Adipocyte (in vitro differentiated cells): ENCODE data around the gene NBPF14.
"Not testable (repeated sequence)": the region's sequence is repeated elsewhere in the genome, so short reads cannot be mapped to it uniquely, and the experiment has no call there.

Source experiments
- DNase-seq: peaks from one replicate; pipeline ENCODE4 v3.0.0-alpha.2; 2015; ENCODE audit warnings: low read depth
- H3K27me3 ChIP-seq: replicated peaks from 2 replicates; pipeline ENCODE4 v1.7.0; 2013; ENCODE audit warnings: mild to moderate bottlenecking, low read length, moderate library complexity; ENCODE audit not compliant: control insufficient read depth, insufficient read depth
- H3K36me3 ChIP-seq: 2 replicates; pipeline ENCODE4 v1.7.0; 2013; ENCODE audit warnings: low read length, mild to moderate bottlenecking, moderate library complexity; ENCODE audit not compliant: control insufficient read depth, insufficient read depth, severe bottlenecking
- H3K4me1 ChIP-seq: 2 replicates; pipeline ENCODE4 v1.7.0; 2013; ENCODE audit warnings: mild to moderate bottlenecking, low read length, moderate library complexity; ENCODE audit not compliant: control insufficient read depth, insufficient read depth
- H3K4me3 ChIP-seq: 2 replicates; pipeline ENCODE4 v1.7.0; 2013; ENCODE audit warnings: mild to moderate bottlenecking, low read length, moderate library complexity
- H3K9ac ChIP-seq: 2 replicates; pipeline ENCODE4 v1.7.0; 2013; ENCODE audit warnings: mild to moderate bottlenecking, low read length, moderate library complexity
- H3K9me3 ChIP-seq: 2 replicates; pipeline ENCODE4 v1.7.0; 2013; ENCODE audit warnings: mild to moderate bottlenecking, low read length, moderate library complexity; ENCODE audit not compliant: control insufficient read depth

NBPF14 gene, protein sequence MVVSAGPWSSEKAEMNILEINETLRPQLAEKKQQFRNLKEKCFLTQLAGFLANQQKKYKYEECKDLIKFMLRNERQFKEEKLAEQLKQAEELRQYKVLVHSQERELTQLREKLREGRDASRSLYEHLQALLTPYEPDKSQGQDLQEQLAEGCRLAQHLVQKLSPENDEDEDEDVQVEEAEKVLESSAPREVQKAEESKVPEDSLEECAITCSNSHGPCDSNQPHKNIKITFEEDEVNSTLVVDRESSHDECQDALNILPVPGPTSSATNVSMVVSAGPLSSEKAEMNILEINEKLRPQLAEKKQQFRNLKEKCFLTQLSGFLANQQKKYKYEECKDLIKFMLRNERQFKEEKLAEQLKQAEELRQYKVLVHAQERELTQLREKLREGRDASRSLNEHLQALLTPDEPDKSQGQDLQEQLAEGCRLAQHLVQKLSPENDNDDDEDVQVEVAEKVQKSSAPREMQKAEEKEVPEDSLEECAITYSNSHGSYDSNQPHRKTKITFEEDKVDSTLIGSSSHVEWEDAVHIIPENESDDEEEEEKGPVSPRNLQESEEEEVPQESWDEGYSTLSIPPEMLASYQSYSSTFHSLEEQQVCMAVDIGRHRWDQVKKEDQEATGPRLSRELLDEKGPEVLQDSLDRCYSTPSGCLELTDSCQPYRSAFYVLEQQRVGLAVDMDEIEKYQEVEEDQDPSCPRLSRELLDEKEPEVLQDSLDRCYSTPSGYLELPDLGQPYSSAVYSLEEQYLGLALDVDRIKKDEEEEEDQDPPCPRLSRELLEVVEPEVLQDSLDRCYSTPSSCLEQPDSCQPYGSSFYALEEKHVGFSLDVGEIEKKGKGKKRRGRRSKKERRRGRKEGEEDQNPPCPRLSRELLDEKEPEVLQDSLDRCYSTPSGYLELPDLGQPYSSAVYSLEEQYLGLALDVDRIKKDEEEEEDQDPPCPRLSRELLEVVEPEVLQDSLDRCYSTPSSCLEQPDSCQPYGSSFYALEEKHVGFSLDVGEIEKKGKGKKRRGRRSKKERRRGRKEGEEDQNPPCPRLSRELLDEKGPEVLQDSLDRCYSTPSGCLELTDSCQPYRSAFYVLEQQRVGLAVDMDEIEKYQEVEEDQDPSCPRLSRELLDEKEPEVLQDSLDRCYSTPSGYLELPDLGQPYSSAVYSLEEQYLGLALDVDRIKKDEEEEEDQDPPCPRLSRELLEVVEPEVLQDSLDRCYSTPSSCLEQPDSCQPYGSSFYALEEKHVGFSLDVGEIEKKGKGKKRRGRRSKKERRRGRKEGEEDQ (N-terminal part only)

GRCh38 chr1:148595911-148596310 lies at the start of gene NBPF14:
Gene NBPF14 (minus strand): TSS chr1:148596011. CDS start chr1:148595717, 294 bp downstream.
- not testable (repeated sequence) for H3K4me3 ChIP-seq, H3K36me3 ChIP-seq, H3K9me3 ChIP-seq, DNase-seq, H3K27me3 ChIP-seq, H3K9ac ChIP-seq, H3K4me1 ChIP-seq

DNA sequence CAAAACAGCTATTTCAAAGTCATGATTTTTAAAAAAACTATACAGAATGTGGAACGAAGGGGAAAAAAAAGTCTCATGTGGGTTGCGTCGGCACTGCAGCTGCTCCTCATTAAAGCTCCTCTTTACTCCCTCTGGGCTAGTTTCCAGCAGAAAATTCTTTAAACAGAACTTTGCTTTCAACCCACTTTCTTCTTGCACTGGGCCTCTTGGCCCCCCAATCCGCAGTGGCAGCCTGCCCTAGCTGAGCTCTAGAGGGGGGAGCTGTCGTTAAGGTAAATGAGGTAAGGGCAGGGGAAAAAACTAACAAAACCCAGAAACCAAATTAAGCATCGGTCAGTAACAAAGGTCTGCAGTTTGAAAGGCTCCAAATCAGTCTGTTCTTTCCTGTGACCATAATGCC lies 29.6 kb upstream of the NBPF14 start:
- DNase-seq, H3K4me3 ChIP-seq, H3K9me3 ChIP-seq, H3K9ac ChIP-seq, H3K36me3 ChIP-seq, H3K27me3 ChIP-seq, H3K4me1 ChIP-seq: not testable (repeated sequence)

DNA sequence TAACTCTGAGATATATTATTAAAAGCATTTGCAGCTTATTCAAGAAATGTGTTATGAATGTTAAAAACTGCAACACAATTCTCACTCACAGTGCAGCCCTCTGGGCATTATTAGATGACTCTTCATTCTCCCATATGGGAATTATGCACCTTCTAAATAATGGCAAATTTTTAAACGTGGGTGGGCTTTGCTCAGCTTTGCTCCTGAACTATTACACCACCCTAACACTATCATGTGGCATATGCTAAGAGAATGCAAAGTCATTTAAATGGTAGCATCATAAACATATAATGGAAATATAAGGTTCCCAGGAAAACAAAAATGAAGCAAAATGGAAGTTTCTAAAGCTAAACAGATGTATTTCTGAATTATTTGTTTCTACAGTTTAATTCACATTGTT lies 22.4 kb upstream of the NBPF14 start:
- H3K9ac ChIP-seq: not testable (repeated sequence)

GRCh38 chr1:148605266-148605665 lies 9.5 kb upstream of the NBPF14 start:
- H3K36me3 ChIP-seq, H3K4me3 ChIP-seq, H3K9ac ChIP-seq, H3K27me3 ChIP-seq, H3K4me1 ChIP-seq, H3K9me3 ChIP-seq: not testable (repeated sequence)
- peak; percentile 0 for DNase-seq

More for the DNA sequence above, 22.4 kb upstream of the NBPF14 start:
- not testable (repeated sequence) for H3K4me3 ChIP-seq, DNase-seq, H3K27me3 ChIP-seq, H3K36me3 ChIP-seq, H3K4me1 ChIP-seq, H3K9me3 ChIP-seq

DNA sequence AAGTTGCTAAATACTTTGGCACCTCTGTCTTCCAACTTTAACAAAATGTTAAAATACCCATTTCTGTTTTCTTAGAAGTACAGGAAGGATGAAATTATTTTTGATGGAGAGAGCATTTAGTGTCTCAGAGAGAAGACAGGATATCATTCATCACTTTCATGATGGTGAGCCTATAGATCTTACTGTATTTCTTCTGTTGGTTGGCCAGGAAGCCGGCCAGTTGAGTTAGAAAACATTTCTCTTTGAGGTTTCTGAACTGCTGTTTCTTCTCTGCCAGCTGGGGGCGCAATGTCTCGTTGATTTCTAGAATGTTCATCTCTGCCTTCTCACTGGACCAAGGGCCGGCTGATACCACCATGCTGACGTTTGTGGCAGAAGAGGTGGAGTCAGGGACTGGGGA lies 451 bp downstream of the NBPF14 start:
- not testable (repeated sequence) for H3K4me3 ChIP-seq, H3K9ac ChIP-seq, H3K36me3 ChIP-seq, H3K4me1 ChIP-seq, DNase-seq, H3K9me3 ChIP-seq, H3K27me3 ChIP-seq

- H3K4me1 ChIP-seq, H3K9me3 ChIP-seq, DNase-seq, H3K4me3 ChIP-seq, H3K36me3 ChIP-seq, H3K9ac ChIP-seq, H3K27me3 ChIP-seq: not testable (repeated sequence)
Measured at GRCh38 chr1:148591098-148591497, 4.7 kb downstream of the NBPF14 start.

DNA sequence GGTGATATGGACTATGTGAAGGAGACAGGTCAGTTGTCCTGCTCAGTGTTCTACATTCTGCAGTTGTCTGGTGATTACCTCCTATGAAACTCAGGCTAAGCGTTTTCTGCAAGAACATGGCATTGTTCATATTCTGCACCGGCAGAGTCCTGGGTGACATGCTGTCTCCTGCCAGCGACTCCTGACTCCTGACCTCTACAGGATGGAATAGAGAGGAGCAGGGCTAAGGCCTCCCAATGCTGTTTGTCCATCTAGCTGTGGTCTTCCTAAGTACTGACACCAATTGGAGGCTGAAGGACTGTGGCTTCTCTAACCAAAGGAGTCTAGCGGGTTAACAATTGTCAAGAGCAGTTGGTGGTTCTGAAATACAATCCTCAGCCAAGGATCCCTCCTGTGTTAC lies 63.7 kb downstream of the NBPF14 start:
- H3K36me3 ChIP-seq: peaks cover 14% of the 10 kb centered on the region
- H3K4me1 ChIP-seq, H3K9ac ChIP-seq, H3K4me3 ChIP-seq, H3K9me3 ChIP-seq, DNase-seq, H3K27me3 ChIP-seq: not testable (repeated sequence)

GRCh38 chr1:148529101-148529567 lies 66.7 kb downstream of the NBPF14 start:
- H3K27me3 ChIP-seq, H3K4me1 ChIP-seq, H3K9ac ChIP-seq, H3K36me3 ChIP-seq, H3K9me3 ChIP-seq: not testable (repeated sequence)
- peak overlapping the region; percentile 33 for H3K4me3 ChIP-seq
- DNase-seq: peak; percentile 31

GRCh38 chr1:148528591-148528990 lies 67.2 kb downstream of the NBPF14 start:
- H3K4me1 ChIP-seq, H3K9me3 ChIP-seq, H3K9ac ChIP-seq, DNase-seq, H3K27me3 ChIP-seq, H3K4me3 ChIP-seq, H3K36me3 ChIP-seq: not testable (repeated sequence)

DNA sequence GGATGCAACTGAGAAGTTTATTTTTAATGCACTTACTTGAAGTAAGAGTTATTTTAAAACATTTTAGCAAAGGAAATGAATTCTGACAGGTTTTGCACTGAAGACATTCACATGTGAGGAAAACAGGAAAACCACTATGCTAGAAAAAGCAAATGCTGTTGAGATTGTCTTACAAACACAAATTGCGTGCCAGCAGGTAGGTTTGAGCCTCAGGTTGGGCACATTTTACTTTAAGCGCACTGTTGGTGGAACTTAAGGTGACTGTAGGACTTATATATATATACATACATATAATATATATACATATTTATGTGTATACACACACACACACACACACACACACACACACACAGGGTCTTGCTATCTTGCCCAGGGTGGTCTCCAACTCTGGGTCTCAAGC lies 69.2 kb downstream of the NBPF14 start:
- not testable (repeated sequence) for H3K9ac ChIP-seq, H3K36me3 ChIP-seq, H3K4me1 ChIP-seq, DNase-seq, H3K27me3 ChIP-seq, H3K9me3 ChIP-seq, H3K4me3 ChIP-seq
